HG03064 (cell line): Measurements from ENCODE around the gene CD4.
A peak's percentile ranks its signal among the peaks of the same experiment; 100 is the strongest.

ENCODE experiments used
- ATAC-seq: cut with Tn5 transposase; IDR thresholded peaks from one replicate; pipeline ENCODE4 v1.9.1; 2021; ENCODE audit warnings: low read depth; ENCODE audit not compliant: unreplicated experiment

Gene CD4

GRCh38 chr12:6765048-6765633 is 24.2 kb upstream of the CD4 start:
- ATAC-seq: no peak

GRCh38 chr12:6765634-6766581 is 23.4 kb upstream of the CD4 start, which contains the start of gene PTMS:
PTMS (plus strand) TSS chr12:6766363; CDS start chr12:6766706, 343 bp downstream.
- peak; percentile 20 for ATAC-seq

DNA sequence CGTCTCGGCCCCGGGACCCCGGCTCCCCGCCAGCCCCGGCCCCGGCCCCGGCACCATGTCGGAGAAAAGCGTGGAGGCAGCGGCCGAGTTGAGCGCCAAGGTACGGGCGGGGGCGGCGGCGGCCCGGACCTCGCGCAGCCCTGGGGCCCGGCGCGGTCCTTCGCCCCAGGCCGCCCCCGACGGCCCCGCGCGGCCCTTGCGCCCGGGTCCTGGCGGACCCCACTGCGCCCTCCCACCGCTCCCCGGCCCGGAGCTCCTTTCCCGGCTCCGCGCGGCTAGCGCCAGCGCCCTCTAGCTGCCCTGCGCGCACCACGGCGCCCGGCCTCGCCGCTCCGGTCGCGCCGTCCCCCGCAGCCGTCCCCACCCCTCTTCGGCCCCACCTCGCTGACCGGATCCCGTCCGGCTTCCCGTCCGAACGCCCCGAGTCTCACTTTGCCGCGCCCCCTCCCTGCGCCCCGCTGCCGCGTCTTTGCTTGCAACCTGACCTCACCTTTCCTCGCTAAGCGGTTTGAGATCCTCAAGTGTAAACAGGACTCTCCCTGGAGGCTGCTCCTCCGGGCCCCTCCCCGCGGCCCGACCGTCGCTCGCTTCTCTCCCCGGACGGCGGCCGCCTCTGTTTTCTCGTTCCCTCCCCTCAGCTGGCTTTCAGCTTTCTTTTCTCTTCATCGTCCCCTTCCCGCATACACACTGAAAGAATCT is 22.5 kb upstream of the CD4 start:
- peak; percentile 45 for ATAC-seq

DNA sequence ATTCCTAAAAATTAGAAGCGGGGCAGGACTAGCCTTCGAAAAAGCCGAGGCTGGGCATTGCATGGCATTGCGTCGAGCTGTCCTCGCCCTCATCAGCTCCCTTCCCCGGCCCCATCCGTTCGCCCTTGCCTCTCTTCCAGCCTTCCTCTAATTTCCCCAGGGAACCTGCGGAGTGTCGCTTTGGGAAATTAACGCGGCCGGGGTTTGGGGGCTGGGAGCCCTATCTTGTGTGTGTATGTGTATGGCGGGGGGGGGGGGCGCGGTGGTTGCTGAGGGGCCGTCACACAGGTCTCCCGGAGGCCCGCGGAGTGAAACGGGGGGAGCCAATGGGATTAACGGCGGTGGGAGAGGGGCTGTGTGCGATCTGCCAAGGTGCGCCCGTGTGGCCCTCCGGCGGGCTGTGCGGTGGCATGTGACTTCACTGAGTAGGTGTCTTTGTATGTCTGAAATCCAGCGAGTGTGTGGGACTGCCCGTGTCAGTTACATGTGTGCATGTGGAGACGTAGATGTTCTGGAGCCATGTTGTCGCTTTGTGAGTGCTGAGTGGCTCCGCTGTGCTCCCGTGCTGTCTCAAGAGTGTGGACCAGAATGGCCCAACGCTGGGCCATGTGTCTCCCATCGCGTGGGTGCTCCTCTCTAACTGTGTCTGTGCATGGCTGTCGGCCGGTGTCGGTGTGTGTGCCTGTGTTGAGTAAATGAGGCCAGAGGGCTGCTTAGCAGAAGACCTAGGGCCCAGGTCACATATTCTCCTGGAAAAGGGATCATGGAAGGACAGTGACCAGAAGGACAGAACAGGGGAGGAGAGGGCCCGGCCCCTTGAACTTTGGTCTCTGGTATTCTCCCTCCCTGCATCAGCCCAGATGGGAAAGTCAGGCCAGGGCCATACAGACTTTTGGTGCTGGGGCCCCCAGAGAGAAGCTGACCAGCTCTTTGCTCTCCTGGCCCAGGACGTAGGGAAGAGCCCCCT is 21.7 kb upstream of the CD4 start:
- ATAC-seq: no peak

- ATAC-seq: no peak
Measured at GRCh38 chr12:6768437-6768914, 20.9 kb upstream of the CD4 start.

DNA sequence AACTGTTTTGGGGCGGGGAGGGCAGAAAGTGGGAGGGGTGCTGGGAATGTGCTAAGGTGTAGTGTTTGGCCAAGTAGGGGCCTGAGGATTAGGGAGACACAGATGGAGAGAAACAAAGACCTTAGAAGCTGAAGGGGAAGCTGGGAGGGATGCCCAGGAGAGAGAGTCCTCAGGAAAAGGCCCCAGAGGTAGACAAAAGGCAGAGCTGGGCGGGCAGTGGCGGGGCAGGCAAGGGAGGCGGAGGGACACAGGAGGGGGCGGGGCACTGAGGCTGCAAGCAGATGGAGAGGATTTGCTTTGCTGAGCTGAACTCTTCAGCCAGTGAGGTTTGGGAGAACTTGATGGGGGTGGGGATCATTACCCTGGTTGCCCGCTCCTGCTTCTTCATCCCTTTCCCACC is 20.3 kb upstream of the CD4 start:
- no peak for ATAC-seq

DNA sequence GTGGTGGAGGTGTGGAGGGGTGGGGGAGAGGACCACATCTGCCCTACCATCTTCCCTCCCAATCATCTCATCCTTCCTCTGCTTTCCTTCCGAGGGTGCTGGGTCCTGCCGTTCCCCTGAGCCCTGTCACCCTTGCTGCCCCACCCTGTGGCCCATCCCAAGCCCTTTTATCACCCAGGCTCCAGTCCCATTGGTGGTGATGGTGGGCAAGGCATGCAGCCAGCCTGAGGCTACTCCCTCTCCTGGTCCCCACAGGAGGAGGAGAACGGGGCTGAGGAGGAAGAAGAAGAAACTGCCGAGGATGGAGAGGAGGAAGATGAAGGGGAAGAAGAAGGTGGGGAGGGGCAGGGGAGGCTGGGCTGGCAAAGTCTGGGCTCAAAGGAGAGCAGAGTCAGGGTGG is 19.7 kb upstream of the CD4 start:
- ATAC-seq: no peak

DNA sequence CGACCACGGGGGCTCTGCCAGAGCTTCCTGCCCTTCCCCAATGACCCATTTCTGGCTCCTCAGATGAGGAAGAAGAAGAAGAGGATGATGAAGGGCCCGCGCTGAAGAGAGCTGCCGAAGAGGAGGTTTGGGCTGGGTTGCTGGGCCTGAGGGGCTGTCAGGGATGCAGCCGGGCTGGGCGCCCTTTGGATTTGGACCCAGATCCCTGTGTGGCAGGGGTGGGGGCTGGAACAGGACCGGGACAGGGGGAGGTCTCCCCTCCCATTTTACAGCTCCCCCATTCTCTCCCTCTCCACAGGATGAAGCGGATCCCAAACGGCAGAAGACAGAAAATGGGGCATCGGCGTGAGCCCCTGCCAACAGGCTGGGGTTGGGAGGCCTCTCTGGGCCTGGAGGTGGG is 19.2 kb upstream of the CD4 start:
- ATAC-seq: no peak

- ATAC-seq: no peak
Measured at GRCh38 chr12:6770600-6770999, 18.7 kb upstream of the CD4 start.

DNA sequence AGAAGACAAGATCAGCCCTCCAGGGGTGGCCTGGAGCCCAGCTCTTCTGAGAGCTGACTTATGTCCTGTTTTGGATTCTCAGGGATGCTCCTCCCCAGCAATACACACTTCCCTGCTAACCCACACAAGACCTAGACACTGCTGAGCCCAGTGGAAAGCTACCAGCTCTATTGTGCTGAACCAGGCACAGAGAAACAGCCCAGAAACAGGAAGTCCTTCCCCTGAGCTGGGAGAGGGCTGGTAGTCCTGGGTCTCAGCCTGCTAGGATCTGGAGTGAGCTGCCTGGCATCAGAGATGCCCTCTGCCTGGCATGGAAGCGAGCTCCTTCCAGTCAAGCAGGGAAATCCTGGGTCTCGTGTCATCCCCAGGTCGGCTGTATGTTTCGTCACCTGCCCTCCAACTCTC is 18.2 kb upstream of the CD4 start:
- no peak for ATAC-seq

- ATAC-seq: no peak
Measured at GRCh38 chr12:6771509-6772330, 17.6 kb upstream of the CD4 start.

- ATAC-seq: no peak
Measured at GRCh38 chr12:6772331-6772695, 17.0 kb upstream of the CD4 start, which contains the start of gene LAG3. LAG3 (plus strand) TSS chr12:6772520; CDS start chr12:6772853, 333 bp downstream.

DNA sequence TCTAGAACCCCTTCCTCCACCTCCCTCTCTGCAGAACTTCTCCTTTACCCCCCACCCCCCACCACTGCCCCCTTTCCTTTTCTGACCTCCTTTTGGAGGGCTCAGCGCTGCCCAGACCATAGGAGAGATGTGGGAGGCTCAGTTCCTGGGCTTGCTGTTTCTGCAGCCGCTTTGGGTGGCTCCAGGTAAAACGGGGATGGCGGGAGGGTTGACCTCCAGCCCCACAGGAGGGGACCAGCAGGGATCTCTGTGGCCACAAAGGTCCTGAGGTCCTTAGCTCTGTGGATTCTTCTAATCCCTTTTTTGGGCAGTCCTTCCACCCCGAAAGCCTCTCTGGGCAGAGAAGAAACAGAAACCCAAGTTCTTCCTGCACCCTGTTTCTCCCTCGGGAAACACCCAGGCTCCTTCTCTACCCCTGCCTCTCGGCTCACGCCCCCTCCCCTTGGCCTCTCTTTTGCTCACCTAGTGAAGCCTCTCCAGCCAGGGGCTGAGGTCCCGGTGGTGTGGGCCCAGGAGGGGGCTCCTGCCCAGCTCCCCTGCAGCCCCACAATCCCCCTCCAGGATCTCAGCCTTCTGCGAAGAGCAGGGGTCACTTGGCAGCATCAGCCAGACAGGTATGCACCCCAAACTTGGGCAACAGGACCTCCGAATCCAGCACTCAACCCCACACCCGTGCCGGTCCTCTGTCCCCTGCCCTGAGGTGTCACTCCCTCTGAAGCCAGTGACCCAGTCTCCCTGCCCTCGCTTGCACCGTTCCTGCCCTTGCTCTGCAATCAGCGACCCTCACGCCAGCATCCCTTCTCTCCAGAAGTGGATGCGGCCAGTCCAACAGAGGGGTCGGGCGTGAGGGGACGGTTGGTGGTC is 16.4 kb upstream of the CD4 start:
- ATAC-seq: no peak

DNA sequence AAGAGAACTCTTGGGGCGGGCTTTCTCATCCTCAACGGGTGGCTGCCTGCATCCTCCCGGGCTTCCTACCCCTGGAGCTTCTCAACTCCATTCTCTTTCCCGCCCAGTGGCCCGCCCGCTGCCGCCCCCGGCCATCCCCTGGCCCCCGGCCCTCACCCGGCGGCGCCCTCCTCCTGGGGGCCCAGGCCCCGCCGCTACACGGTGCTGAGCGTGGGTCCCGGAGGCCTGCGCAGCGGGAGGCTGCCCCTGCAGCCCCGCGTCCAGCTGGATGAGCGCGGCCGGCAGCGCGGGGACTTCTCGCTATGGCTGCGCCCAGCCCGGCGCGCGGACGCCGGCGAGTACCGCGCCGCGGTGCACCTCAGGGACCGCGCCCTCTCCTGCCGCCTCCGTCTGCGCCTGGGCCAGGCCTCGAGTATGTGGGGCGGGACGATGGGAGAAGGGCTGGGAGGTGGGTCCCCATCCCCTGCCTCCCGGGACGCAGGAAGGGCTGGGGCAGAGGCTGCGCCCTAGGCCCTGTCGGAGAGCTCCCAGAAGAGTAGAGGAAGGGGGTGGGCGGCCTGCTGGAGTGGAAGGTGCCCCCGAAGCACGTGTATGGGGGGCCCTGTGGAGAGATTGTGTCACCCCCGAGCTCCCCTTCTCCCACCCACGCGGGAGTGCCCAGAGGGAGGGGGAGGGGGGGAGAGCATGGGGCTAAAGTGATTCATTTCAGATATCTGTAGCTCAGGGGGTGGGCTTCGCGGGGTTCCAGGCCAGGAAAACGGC is 15.6 kb upstream of the CD4 start:
- ATAC-seq: no peak

DNA sequence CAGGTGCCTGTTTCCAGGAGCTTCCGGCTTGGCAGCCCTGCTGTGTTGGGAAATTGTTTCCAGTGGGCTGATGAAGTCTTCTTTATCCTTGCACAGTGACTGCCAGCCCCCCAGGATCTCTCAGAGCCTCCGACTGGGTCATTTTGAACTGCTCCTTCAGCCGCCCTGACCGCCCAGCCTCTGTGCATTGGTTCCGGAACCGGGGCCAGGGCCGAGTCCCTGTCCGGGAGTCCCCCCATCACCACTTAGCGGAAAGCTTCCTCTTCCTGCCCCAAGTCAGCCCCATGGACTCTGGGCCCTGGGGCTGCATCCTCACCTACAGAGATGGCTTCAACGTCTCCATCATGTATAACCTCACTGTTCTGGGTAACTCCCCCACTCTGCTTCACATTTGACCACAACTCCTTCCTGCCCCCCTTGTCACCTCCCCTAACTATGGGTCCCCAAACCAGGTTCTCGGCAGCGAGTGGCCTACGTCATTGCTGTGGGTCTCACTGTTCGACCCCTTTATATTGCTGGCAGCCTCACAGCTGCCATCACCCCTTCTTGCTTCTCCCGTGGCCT is 14.7 kb upstream of the CD4 start:
- ATAC-seq: no peak

DNA sequence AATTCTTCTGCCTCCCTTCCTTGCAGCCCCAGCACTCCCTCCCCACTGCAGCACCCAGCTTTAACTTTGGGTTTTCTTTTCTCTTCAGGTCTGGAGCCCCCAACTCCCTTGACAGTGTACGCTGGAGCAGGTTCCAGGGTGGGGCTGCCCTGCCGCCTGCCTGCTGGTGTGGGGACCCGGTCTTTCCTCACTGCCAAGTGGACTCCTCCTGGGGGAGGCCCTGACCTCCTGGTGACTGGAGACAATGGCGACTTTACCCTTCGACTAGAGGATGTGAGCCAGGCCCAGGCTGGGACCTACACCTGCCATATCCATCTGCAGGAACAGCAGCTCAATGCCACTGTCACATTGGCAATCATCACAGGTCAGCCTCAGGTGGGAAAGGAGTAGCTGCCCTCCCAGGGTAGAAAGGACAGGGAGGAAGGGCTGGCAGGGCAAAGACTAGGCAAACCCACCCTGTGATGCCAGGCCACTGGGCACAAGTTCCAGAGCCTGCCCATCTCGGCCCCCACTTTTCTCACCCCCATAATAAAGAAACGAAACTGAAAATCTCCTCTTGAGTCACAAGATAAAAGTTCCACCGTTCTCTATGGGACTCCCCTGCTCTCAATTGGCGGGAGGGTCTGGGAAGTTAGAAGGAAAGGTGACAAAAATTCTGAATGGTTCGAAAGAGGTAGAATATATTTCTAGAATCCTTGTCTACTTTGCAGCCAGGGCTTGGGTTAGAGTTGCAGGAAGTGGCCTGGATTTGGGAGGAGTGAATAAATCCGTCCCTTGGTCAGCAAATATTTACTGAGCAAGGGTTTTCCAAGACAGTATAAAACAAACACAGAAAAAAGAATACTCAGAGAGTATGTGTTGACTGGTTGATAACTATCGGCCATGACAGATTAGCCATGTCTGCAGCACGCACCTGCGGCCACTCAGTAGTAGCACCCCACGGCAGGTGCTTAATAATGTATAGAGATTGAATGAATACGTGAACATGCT is 13.8 kb upstream of the CD4 start:
- no peak for ATAC-seq
